ENCODE data around the gene MYBPHL. TPM values are rescaled to one million over a fixed set of nuclear protein-coding genes. Genes with fewer than 3 reads are reported as not detected.

Gene MYBPHL
- total RNA-seq, 1 donor from 2014 or later = not detected

DNA sequence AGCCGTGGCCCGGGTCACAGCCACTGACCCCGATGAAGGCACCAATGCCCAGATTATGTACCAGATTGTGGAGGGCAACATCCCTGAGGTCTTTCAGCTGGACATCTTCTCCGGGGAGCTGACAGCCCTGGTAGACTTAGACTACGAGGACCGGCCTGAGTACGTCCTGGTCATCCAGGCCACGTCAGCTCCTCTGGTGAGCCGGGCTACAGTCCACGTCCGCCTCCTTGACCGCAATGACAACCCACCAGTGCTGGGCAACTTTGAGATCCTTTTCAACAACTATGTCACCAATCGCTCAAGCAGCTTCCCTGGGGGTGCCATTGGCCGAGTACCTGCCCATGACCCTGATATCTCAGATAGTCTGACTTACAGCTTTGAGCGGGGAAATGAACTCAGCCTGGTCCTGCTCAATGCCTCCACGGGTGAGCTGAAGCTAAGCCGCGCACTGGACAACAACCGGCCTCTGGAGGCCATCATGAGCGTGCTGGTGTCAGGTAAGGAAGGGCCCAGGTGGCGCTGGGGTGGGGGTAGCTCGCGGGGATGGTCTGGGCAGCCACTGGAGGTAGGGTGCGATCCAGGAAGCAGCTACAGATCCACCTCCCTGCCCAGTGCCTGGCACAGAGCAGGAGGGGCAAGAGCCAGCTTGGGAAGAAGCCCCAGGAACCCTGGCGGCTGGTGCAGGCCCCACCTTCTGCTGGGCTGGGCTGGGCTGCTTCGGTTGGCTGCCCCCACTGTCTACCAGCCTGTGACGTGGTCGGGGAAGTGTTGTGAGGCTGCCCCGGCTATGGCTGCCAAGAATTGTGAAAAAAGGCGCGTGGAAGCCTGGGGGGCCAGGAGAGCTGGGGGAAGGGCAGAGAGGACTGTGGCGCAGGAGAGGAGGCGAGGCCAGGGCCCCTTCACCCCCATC is 53.7 kb downstream of the MYBPHL start:
- peak; percentile 81 for DNase-seq (ENCODE audit: low spot score)

- no peak for DNase-seq (ENCODE audit: low spot score)
Measured at GRCh38 chr1:109252167-109252892, 54.5 kb downstream of the MYBPHL start.

DNA sequence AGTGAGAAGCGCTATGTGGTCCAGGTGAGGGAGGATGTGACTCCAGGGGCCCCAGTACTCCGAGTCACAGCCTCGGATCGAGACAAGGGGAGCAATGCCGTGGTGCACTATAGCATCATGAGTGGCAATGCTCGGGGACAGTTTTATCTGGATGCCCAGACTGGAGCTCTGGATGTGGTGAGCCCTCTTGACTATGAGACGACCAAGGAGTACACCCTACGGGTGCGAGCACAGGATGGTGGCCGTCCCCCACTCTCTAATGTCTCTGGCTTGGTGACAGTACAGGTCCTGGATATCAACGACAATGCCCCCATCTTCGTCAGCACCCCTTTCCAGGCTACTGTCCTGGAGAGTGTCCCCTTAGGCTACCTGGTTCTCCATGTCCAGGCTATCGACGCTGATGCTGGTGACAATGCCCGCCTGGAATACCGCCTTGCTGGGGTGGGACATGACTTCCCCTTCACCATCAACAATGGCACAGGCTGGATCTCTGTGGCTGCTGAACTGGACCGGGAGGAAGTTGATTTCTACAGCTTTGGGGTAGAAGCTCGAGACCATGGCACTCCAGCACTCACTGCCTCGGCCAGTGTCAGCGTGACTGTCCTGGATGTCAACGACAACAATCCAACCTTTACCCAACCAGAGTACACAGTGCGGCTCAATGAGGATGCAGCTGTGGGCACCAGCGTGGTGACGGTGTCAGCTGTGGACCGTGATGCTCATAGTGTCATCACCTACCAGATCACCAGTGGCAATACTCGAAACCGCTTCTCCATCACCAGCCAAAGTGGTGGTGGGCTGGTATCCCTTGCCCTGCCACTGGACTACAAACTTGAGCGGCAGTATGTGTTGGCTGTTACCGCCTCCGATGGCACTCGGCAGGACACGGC is 55.3 kb downstream of the MYBPHL start:
- no peak for DNase-seq (ENCODE audit: low spot score)

GRCh38 chr1:109250454-109251276 is 56.1 kb downstream of the MYBPHL start:
- DNase-seq (ENCODE audit: low spot score) = no peak

DNA sequence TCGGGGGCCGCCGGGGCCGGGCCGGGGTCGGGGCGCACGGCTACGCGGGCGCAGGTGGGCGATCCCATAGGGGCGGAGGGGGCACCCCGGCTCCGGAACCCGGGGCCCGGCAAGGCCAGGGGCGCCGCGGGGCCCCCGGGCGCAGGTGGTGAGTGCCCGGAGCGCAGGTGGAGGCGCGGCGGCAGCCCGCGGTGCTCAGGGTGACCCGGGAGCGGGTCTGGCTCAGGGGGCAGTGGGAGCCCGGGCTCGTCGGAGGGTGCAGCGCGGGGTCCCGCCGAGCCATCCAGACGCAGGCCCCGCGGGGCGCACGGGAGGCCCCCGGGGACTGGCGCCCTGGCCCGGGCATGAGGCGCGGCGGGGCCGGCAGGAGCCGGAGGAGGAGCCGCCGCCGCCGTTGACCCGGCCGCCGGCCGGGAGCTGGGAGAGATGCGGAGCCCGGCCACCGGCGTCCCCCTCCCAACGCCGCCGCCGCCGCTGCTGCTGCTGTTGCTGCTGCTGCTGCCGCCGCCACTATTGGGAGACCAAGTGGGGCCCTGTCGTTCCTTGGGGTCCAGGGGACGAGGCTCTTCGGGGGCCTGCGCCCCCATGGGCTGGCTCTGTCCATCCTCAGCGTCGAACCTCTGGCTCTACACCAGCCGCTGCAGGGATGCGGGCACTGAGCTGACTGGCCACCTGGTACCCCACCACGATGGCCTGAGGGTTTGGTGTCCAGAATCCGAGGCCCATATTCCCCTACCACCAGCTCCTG is 57.0 kb downstream of the MYBPHL start:
- DNase-seq (ENCODE audit: low spot score) = no peak

DNA sequence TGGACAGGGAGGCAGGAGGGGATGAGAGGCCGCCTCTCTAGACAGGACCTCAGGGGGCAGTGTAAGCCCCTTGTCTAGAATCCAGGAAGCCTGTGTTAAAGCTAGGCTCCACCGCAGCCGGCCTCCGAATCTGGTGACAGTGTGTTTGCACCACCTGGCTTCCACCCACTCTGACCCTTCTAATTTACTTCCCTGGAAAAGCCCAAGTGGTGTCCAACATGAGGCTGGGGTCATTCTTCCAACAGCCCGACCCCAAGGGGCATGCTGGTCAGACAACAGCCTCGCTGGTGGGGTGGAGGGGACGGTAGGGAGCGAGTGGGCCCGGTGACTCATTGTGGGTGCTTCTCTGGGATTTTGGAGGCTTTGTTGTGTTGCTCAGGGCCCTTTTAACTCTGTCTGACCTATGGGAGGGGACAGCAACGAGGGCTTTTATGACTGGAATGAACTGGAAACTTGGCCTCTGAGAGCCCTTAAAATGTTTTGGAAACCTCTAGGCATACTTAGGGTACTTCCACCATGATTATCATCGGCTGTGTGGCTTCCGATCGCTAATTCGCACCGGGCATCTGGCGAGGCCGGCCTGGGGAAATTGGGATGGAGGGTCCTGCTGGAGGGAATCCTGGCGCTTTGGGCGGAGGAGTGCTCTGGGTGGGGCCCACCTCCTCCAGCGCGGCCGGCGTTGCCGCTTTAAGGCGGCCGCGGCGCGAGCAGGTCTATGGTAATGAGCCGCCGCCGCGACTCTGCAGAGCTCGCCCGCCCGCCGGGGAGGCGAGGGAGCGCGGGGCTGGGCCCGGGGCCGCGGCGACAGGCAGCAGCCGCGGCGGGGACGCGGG is 57.8 kb downstream of the MYBPHL start, which contains the start of gene CELSR2:
Gene CELSR2 (plus strand): TSS at position 743 of the 833 bp plus-strand sequence. CDS start 541 bp downstream, outside the sequence.
- DNase-seq (ENCODE audit: low spot score) = no peak

GRCh38 chr1:109248444-109248796 is 58.4 kb downstream of the MYBPHL start:
- DNase-seq (ENCODE audit: low spot score) = no peak

GRCh38 chr1:109247401-109248365 is 59.1 kb downstream of the MYBPHL start:
- no peak for DNase-seq (ENCODE audit: low spot score)

GRCh38 chr1:109246141-109246551 is 60.7 kb downstream of the MYBPHL start:
- no peak for DNase-seq (ENCODE audit: low spot score)

GRCh38 chr1:109243860-109244552 is 62.8 kb downstream of the MYBPHL start:
- no peak for DNase-seq (ENCODE audit: low spot score)

- no peak for DNase-seq (ENCODE audit: low spot score)
Measured at GRCh38 chr1:109243221-109243620, 63.6 kb downstream of the MYBPHL start.

DNA sequence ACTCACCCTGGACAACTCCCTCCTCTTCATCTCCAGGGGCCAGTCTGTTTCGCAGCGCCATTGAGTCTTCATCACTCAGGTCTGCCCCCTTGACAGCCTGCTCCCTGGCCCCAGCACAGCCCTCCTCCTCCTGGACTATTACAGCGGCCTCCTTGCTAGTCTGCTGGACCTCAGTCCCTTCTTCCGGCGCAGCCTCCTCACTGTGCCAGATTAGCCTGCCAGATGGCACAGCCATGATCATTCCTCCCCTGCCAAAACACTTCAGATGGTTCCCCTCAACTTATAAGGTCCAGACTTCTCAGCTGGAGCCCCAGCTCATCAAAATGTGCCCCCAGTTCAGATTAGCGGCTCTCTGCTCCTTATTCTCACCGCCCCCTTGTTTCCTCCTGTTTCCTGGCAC is 64.4 kb downstream of the MYBPHL start:
- DNase-seq (ENCODE audit: low spot score) = no peak

Other genes with a start within 250 kb of the MYBPHL start
- 27.0 TPM for gene TAF13, start 231.0 kb downstream of the MYBPHL start, total RNA-seq
- 55.1 TPM for gene TMEM167B, start 216.2 kb downstream of the MYBPHL start, total RNA-seq
- 0.75 TPM for gene ELAPOR1, start 192.9 kb downstream of the MYBPHL start, total RNA-seq
- gene SARS1, start 93.1 kb downstream of the MYBPHL start, total RNA-seq = 239 TPM
- 19.2 TPM for gene CELSR2, start 57.5 kb downstream of the MYBPHL start, total RNA-seq
- gene PSRC1, start 23.9 kb downstream of the MYBPHL start, total RNA-seq = 3.1 TPM
- 63.8 TPM for gene SORT1, start 90.9 kb upstream of the MYBPHL start, total RNA-seq
- gene PSMA5, start 119.4 kb upstream of the MYBPHL start, total RNA-seq = 78.1 TPM
- gene SYPL2, start 159.5 kb upstream of the MYBPHL start, total RNA-seq = 2.0 TPM
- gene ATXN7L2, start 176.9 kb upstream of the MYBPHL start, total RNA-seq = 6.0 TPM
- gene CYB561D1, start 187.1 kb upstream of the MYBPHL start, total RNA-seq = 10.5 TPM
- 6.0 TPM for gene AMIGO1, start 202.7 kb upstream of the MYBPHL start, total RNA-seq
- not detected for gene GPR61, start 232.9 kb upstream of the MYBPHL start, total RNA-seq
- gene GNAI3, start 241.6 kb upstream of the MYBPHL start, total RNA-seq = 6.6 TPM

Data from ureter (tissue), 1 donor.